Measurements from ENCODE around the gene TRPM5.
A peak's percentile ranks its signal among the peaks of the same experiment; 100 is the strongest.

- TF ChIP-seq CTCF (IDR thresholded peaks at IDR 0.05; ENCODE audit: insufficient read depth, low read length, poor library complexity, severe bottlenecking) (peak; percentile 15), EZH2phosphoT487 (conservative IDR thresholded peaks at IDR 0.05; ENCODE audit: low read length) (no peak)
Observed at GRCh38 chr11:2401436-2401984, 42.8 kb downstream of the TRPM5 start.

Data from SU-DHL-6 (cell line).